HG02970 (cell line): Measurements from ENCODE around the gene CHD1L.
"Not testable (repeated sequence)": the region's sequence is repeated elsewhere in the genome, so short reads cannot be mapped to it uniquely, and the experiment has no call there.

Source experiments
- ATAC-seq: cut with Tn5 transposase; IDR thresholded peaks from one replicate; pipeline ENCODE4 v1.9.1; 2021; ENCODE audit warnings: mild to moderate bottlenecking, moderate library complexity, moderate number of reproducible peaks; ENCODE audit not compliant: unreplicated experiment, low FRiP score

CHD1L gene

GRCh38 chr1:147242449-147243227 lies at the start of gene CHD1L:
Gene CHD1L (plus strand): TSS chr1:147242684. CDS start chr1:147242704, 20 bp downstream.
- peak; percentile 91 for ATAC-seq

GRCh38 chr1:147197324-147197723 lies 45.2 kb upstream of the CHD1L start:
- not testable (repeated sequence) for ATAC-seq

DNA sequence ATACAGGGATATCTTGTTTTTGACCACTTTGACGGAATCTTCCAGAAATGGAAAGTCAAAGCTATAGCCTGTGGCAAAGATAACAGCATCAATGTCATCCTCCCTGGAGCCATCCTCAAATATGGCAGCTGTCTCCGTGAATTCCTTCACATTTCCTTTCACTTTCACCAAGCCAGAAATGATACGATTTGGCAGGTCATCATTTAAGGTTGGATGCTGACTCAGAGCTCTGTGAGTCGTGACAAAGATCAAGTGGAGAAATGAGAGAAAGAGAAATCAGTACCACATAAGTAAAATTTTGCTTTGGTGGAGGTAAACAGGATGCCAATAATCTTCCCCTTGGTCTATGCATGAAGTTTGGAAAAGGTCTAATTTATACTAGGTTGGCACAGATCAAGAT lies 41.2 kb upstream of the CHD1L start:
- ATAC-seq = no peak

GRCh38 chr1:147201786-147202185 lies 40.7 kb upstream of the CHD1L start:
- ATAC-seq = no peak

- ATAC-seq = no peak
Measured at GRCh38 chr1:147202576-147202975, 39.9 kb upstream of the CHD1L start.

DNA sequence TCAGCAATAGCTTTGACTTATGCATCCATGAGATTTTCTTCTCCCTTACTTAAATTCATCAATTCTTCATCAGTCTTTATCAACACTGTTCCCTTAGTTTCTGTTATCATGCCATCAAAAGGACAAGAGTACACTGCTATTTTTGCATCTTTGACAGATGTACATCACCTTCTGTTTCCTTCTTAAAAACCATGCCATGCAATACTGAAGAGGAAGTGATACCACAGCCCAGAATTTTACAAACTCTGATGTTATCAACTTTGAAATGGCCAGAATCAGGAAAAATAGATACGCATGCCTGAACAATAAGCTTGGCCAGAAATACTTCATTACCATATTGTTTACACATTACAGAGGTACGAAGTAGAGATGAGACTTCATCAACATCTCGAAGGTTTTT lies 38.4 kb upstream of the CHD1L start:
- no peak for ATAC-seq

DNA sequence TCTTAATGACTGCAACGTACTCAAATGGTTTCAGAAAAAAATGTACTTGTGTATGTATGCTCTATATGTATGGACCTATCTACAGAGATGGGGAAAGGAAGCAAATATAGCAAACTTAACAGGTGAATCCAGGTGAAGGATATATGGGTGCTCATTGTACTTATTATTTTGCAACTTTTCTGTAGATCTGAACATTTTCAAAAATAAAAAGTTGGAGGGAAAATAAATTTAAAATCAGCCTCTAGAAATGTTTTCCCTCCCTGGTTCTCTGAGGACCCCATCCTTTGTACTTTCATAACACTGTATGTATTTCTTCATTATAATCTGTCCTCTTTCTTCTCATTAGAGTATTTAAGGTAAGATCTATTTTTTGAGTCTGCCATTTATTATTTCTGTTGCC lies 35.3 kb upstream of the CHD1L start:
- ATAC-seq = no peak

GRCh38 chr1:147208619-147209018 lies 33.9 kb upstream of the CHD1L start:
- ATAC-seq = no peak

DNA sequence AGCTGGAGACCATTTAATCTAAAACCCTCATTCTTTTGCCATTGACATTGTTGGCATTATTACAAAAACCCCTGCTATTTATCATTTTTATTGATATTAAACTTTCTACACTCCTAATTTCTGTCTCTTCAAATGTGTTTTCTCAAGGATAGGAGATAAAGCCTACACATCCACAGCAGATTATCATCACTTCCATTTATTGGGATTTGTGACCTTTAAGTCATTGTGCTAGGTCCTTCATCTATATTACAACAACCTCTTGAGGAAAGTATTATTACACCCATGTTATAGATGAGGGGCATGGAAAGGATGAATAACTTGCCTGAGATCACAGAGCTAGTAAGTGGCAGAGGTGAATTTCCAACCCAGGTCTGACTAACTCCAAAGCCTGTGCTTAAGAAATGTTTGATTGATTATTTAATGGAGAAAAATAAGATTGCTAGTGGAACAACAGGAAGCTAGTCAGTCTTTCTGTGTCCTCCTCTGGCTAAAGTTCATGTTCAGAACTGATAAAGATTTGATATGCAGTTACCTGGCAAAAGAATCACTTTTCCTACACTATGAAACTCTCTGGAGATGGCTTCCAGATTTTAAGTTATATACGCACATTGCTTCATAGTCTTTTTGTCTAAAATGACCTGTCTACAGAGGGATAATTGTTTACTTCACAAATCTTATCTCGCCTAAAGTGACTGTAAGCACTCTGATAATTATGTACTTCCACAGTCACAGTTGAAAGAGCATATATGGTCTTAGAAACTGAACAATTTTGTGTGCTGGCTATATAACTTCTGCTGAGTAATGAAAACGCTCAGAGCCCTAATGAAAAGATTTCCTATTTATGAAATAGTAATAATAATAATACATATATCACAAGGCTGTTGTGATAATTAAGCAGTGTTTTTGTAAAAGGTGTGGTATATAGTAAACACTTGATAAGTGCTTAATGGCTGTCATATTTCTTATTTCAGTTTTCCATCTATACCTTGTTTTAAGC lies 32.4 kb upstream of the CHD1L start:
- ATAC-seq = no peak

DNA sequence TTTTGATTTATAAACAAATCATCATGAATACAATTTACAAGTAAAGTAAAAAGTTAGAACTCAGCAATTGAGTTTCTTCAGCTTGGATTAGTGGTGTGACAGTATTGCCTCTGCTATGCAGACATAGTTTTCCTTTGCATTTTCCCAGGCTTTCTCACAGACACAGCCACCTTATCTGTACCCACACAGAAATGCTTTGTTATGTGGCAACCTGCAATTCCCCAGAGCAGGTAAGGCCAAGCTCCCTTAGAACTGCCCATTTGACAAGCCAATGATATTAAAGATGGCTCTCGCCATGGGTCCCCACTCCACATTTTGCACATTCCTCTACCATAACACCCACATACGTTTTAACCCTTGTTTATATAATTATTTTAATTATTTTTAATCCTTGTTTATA lies 31.5 kb upstream of the CHD1L start:
- no peak for ATAC-seq

DNA sequence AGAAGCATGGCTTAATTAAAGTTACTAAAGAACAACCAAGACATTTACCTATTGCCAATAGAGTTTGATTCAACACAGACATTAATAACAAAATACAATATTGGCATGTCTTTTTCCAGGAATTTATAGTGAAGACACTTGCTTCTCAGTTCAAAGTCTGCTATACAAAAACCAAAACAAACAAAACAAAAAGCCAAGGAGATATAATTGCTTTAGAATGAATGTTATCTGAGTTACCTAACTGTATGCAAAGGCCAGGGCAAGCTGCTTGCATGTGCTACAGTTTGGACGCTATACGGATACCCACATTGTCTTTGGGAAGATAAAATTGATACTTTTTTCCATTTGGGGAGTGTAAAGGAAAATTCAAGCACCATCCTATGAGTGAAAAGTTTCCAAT lies 30.9 kb upstream of the CHD1L start:
- no peak for ATAC-seq

GRCh38 chr1:147213271-147213670 lies 29.2 kb upstream of the CHD1L start:
- ATAC-seq = no peak

GRCh38 chr1:147214325-147214724 lies 28.2 kb upstream of the CHD1L start:
- ATAC-seq = no peak

DNA sequence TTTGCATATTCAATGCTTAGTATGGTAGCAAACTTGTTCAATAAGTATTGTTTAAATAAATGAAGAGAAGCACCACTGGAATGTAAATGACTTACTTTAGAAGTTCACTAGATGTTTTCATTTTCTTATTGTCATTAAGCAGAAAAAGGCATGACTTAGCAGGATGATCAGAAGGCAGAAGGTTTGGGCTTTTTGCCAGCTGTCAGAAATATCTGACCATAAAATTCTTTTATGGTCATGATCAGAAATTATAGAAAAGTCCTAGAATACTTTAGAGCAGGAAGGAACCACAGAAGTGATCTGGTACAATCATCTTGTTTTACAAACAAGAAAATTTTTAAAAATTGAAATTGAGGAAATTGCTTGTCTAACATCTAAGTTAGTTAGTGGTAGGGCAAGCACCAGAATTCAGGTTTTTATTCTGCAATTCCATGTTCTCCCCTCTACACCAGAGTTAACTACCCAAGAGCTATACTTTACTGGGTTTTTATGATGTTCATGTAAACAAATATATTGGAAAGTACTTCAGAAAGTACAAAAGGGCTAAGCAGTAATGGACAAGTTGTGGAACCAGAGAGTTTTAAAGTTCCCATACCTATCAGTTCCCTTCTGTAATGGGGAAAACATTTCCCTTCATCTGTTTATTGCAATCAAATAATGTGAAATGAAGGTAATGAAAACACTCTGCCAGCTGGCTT lies 27.5 kb upstream of the CHD1L start:
- ATAC-seq = no peak

DNA sequence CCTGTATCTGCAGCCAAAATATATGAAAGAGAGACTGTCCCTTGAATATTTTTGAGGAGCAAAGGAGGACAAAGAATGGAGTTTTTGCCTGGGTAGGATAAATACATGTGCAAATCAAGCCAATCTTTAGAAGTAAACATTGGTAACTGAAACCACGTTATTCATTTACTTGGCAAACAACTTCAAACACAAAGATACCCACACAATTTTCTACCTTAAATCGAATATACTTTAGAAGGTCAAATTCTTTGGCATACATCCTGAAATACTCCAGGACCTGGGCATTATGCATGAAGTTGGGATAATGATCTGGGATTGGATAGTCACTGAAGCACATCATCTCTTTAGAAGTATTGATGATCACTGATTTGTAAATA lies 27.0 kb upstream of the CHD1L start:
- no peak for ATAC-seq

DNA sequence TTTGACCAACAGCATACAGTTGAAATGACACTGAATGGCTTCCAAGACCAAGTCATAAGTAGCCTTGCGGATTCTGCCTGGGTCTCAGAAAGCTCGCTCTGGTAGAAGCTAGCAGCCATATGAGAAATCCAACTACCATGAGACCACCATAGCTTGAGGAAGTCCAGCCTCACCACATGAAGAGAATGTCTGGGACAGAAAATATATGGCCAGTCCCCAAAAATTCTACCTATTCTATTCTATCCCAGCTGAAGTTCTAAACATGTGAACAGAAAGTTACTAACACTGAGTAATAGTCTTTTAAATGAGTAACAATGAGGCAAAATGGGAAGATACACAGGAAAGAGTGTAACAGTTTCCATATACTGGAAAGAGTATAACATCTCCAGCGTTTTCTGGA lies 26.4 kb upstream of the CHD1L start:
- ATAC-seq = no peak

- no peak for ATAC-seq
Measured at GRCh38 chr1:147217141-147217540, 25.3 kb upstream of the CHD1L start.

- ATAC-seq = no peak
Measured at GRCh38 chr1:147218606-147219005, 23.9 kb upstream of the CHD1L start.

DNA sequence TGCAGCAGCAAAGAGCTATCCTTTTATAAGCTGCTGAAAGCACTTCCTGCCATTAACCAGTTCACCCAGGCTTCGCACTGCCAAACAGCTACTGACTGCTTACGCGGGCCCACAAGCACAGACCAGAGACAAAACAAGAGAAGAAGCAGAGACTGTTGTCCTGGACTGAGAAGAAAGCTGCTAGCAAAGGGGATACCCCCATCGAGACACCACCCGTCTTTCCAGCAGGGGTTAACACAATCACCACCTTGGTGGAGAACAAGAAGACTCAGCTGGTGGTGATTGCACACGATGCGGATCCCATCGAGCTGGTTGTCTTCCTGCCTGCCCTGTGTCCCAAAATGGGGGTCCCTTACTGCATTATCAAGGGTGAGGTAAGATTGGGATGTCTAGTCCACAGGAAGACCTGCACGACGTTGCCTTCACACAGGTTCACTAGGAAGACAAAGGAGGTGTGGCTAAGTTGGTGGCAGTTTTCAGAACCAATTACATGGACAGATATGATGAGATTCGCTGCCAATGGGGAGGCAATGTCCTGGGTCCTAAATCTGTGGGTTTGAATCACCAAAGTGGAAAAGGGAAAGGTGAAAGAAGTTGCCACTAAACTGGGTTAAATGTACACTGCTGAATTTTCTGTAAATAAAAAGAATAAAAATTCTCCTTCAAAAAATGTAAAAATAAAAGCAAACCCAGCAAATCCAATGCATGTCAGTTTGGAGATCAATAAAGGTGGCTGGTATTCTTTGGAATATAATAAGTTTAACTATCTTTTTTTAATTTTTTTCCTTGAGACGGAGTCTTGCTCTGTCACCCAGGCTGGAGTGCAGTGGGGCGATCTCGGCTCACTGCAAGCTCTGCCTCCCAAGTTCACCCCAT lies 18.5 kb upstream of the CHD1L start:
- ATAC-seq = no peak

GRCh38 chr1:147225193-147225730 lies 17.2 kb upstream of the CHD1L start, which contains the start of gene FMO5:
Gene FMO5 (minus strand): TSS chr1:147225339. CDS start chr1:147225029, 310 bp downstream.
- ATAC-seq = no peak
